Stimulated activated CD4-positive, alpha-beta T cell treated with anti-CD3 and anti-CD28 coated beads, Interleukin-1b, Interleukin-23, amount 100 ng/mL, for 48 hours (primary cell): ENCODE measurements around the gene NADSYN1.

Source experiments
- DNase-seq: peaks from one replicate; pipeline ENCODE4 v3.0.0-alpha.2; 2020

The NADSYN1 gene

GRCh38 chr11:71451596-71452198, 1.3 kb upstream of the NADSYN1 start:
- no peak for DNase-seq

- DNase-seq: peak; percentile 52
These were observed 585 bp upstream of the NADSYN1 start for GRCh38 chr11:71452199-71453036.

GRCh38 chr11:71453918-71454304, 908 bp downstream of the NADSYN1 start:
- no peak for DNase-seq

GRCh38 chr11:71454470-71455113, 1.6 kb downstream of the NADSYN1 start:
- DNase-seq: no peak

GRCh38 chr11:71456294-71456693, 3.3 kb downstream of the NADSYN1 start:
- no peak for DNase-seq

GRCh38 chr11:71456831-71457230, 3.8 kb downstream of the NADSYN1 start:
- DNase-seq: no peak

GRCh38 chr11:71458146-71459070, 5.4 kb downstream of the NADSYN1 start:
- DNase-seq: no peak

GRCh38 chr11:71459076-71459766, 6.2 kb downstream of the NADSYN1 start:
- no peak for DNase-seq

GRCh38 chr11:71459767-71460320, 6.8 kb downstream of the NADSYN1 start:
- DNase-seq: no peak

- DNase-seq: no peak
These were observed 8.7 kb downstream of the NADSYN1 start for GRCh38 chr11:71461696-71462095.

GRCh38 chr11:71462726-71463125, 9.7 kb downstream of the NADSYN1 start:
- no peak for DNase-seq

GRCh38 chr11:71463331-71464211, 10.6 kb downstream of the NADSYN1 start:
- DNase-seq: no peak

- DNase-seq: no peak
These were observed 12.1 kb downstream of the NADSYN1 start for GRCh38 chr11:71465054-71465453.

- no peak for DNase-seq
These were observed 13.4 kb downstream of the NADSYN1 start for GRCh38 chr11:71466358-71466757.

- DNase-seq: no peak
These were observed 14.2 kb downstream of the NADSYN1 start for GRCh38 chr11:71467164-71467563.

- no peak for DNase-seq
These were observed 17.9 kb downstream of the NADSYN1 start for GRCh38 chr11:71470946-71471345.

GRCh38 chr11:71472357-71472885, 19.4 kb downstream of the NADSYN1 start:
- no peak for DNase-seq

GRCh38 chr11:71472941-71473792, 20.2 kb downstream of the NADSYN1 start:
- no peak for DNase-seq

- no peak for DNase-seq
These were observed 20.7 kb downstream of the NADSYN1 start for GRCh38 chr11:71473793-71474080.
